A549 treated with Mapracorat at 1 μM for 4 hours (cell line): Measurements from ENCODE around the gene POPDC2. TPM values are rescaled to one million over a fixed set of nuclear protein-coding genes. Genes with fewer than 3 reads are reported as not detected.

Source experiments
- total RNA-seq: library from RNA; stranded (reverse); fragments of 200-300 nt; extraction: Qiagen RNA extraction; gene quantifications from 5 replicates; pipeline ENCODE4 v1.2.3, GENCODE V29; 2022

POPDC2 gene, protein sequence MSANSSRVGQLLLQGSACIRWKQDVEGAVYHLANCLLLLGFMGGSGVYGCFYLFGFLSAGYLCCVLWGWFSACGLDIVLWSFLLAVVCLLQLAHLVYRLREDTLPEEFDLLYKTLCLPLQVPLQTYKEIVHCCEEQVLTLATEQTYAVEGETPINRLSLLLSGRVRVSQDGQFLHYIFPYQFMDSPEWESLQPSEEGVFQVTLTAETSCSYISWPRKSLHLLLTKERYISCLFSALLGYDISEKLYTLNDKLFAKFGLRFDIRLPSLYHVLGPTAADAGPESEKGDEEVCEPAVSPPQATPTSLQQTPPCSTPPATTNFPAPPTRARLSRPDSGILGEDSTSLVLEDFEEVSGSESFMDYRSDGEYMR
- total RNA-seq = 0.16 to 0.87 TPM (median 0.49 TPM) in 5 replicates

GRCh38 chr3:119660474-119661440 lies at the start of gene POPDC2:
Gene POPDC2, minus strand, starts transcription at chr3:119660589. Its CDS starts 166 bp downstream, at chr3:119660423.

GRCh38 chr3:119702530-119703527 lies 42.4 kb upstream of the POPDC2 start, which contains the start of gene CFAP91:
Gene CFAP91, plus strand, starts transcription at chr3:119703022. Its CDS starts 77 bp downstream, at chr3:119703099.

DNA sequence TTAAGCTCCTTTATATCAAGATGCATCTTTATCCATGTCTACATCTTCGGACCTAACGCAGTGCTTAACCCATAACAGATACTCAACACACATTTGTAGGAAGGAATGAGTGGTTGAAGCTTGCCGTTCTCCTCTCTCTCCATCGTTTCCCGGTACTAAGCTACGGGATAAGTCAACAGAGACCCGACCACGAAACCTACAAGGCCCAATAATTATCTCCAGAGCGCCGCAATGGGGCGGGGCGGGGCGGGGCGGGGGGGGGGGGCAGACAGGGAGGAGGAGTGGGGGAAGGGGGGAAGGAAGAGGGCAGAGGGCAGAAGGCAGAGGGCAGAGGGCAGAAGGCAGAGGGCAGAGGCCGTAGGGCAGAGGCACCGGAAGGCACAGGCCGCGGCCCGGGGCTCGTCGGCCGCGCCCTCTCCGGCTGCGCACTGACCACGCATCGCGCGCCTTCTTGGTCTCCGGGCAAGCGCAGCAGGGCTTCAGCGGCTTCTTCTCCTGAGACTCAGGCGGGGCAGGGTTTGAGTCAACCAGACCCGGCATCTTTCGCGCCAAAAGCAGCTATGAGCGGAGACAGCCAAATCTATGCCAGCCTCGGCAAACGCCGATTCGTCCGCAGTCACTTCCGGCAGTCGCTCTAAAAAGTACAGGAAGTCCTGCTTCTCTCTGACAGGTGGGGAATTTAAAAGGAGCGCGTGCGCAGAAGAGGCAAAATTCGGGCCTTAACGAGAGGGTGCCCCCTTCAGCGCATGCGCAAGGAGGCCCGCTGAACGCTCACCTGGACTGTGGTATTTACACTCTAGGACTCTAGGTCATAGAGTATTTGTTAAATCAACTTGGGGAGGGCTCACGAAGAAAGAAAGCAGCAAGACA lies 16.6 kb upstream of the POPDC2 start, which contains the start of gene COX17:
COX17 (minus strand) TSS at position 636 of the 870 bp plus-strand sequence; CDS start at position 540, 96 bp downstream.

DNA sequence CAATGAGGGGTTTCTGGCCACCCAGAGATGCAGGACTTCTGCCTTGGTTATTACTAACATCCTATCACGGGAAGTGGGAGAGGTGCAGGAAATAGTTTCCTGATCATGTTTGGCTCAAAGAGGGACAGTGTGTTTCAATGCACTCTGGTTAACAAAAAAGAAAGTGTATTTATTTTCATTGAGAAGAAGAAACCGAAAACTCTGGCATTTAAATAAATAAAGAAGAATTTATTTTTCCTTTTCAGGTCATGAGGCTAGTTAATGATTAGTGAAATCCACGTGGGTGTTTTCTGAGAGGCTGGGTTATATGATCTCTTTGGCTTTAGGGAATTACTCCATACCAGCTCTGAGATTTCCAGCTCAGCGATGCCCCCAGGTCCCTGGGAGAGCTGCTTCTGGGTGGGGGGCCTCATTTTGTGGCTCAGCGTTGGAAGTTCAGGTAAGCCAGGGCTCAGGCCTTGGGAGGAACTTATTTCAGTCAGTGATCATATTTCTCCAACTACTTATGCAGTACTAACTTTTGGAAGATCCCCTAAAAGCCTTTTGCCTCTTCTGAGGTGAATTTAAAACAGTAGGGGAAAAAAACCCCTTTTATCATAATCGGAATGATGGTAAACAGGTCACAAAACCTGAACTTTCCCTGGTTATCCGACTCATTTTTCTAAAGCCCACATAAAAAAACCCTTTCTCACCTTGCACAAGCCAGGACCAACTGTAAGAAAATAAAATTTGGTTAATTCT lies 62.7 kb downstream of the POPDC2 start, which contains the start of gene PLA1A:
PLA1A (plus strand) TSS at position 338 of the 741 bp plus-strand sequence; CDS start at position 367, 29 bp downstream.

Other genes with a start within 250 kb of the POPDC2 start
- gene TMEM39A, start 197.0 kb downstream of the POPDC2 start, total RNA-seq = 14.6 to 27.2 TPM (median 22.1 TPM) in 5 replicates
- gene POGLUT1, start 191.6 kb downstream of the POPDC2 start, total RNA-seq = 7.9 to 8.8 TPM (median 8.5 TPM) in 5 replicates
- 59.6 to 84.4 TPM (median 74.6 TPM) in 5 replicates for gene TIMMDC1, start 162.0 kb downstream of the POPDC2 start, total RNA-seq
- not detected in 5 replicates for gene CD80, start 101.0 kb downstream of the POPDC2 start, total RNA-seq
- gene ADPRH, start 81.1 kb downstream of the POPDC2 start, total RNA-seq = 2.3 to 3.3 TPM (median 2.7 TPM) in 5 replicates
- 0.26 to 0.80 TPM (median 0.40 TPM) in 5 replicates for gene PLA1A, start 62.7 kb downstream of the POPDC2 start, total RNA-seq
- 108 to 126 TPM (median 111 TPM) in 5 replicates for gene COX17, start 16.8 kb upstream of the POPDC2 start, total RNA-seq
- 0.15 to 0.43 TPM (median 0.24 TPM) in 4 of 5 replicates, not detected in the other for gene CFAP91, start 42.4 kb upstream of the POPDC2 start, total RNA-seq
- not detected in 5 replicates for gene NR1I2, start 121.5 kb upstream of the POPDC2 start, total RNA-seq